GM15510 (cell line): ENCODE results near the gene PITHD1.
A peak's percentile ranks its signal among the peaks of the same experiment; 100 is the strongest.

Experiments
- POLR2A ChIP-seq: IDR thresholded peaks from 3 replicates; pipeline ENCODE4 v1.6.1; 2011; ENCODE audit warnings: borderline replicate concordance; ENCODE audit not compliant: insufficient read length; ENCODE audit errors: extremely low read depth

PITHD1 gene

GRCh38 chr1:23759277-23759676 is 18.9 kb upstream of the PITHD1 start:
- no peak for TF ChIP-seq POLR2A

GRCh38 chr1:23763041-23763577 is 15.1 kb upstream of the PITHD1 start:
- no peak for TF ChIP-seq POLR2A

- no peak for TF ChIP-seq POLR2A
These were observed 9.5 kb upstream of the PITHD1 start for GRCh38 chr1:23768733-23769132.

GRCh38 chr1:23772049-23772853 is 6.0 kb upstream of the PITHD1 start:
- no peak for TF ChIP-seq POLR2A

- TF ChIP-seq POLR2A, result no peak
These were observed 5.4 kb upstream of the PITHD1 start for GRCh38 chr1:23772854-23773242.

GRCh38 chr1:23774174-23774880 is 3.9 kb upstream of the PITHD1 start:
- TF ChIP-seq POLR2A, result no peak

GRCh38 chr1:23776217-23776616 is 2.0 kb upstream of the PITHD1 start:
- no peak for TF ChIP-seq POLR2A

- TF ChIP-seq POLR2A, result no peak
These were observed 1.7 kb downstream of the PITHD1 start for GRCh38 chr1:23779826-23780371.

GRCh38 chr1:23784846-23785245 is 6.6 kb downstream of the PITHD1 start:
- no peak for TF ChIP-seq POLR2A

GRCh38 chr1:23787701-23788100 is 9.5 kb downstream of the PITHD1 start:
- TF ChIP-seq POLR2A, result no peak

GRCh38 chr1:23788695-23789094 is 10.5 kb downstream of the PITHD1 start:
- no peak for TF ChIP-seq POLR2A

GRCh38 chr1:23790696-23791515 is 12.7 kb downstream of the PITHD1 start, which contains the start of gene LYPLA2:
Gene LYPLA2, plus strand, starts transcription at chr1:23791145. Its CDS starts 1,538 bp downstream, at chr1:23792683.
- TF ChIP-seq POLR2A, result peak; percentile 79

GRCh38 chr1:23791516-23792047 is 13.4 kb downstream of the PITHD1 start:
- TF ChIP-seq POLR2A, result no peak

- TF ChIP-seq POLR2A, result no peak
These were observed 14.1 kb downstream of the PITHD1 start for GRCh38 chr1:23792151-23792945.

GRCh38 chr1:23793018-23793781 is 15.0 kb downstream of the PITHD1 start:
- no peak for TF ChIP-seq POLR2A
